HG03469 (cell line): Measurements from ENCODE around the gene NPIPB13.
"Not testable (repeated sequence)": the region's sequence is repeated elsewhere in the genome, so short reads cannot be mapped to it uniquely, and the experiment has no call there.

Experiments
- ATAC-seq: cut with Tn5 transposase; IDR thresholded peaks from one replicate; pipeline ENCODE4 v1.9.1; 2021; ENCODE audit warnings: mild to moderate bottlenecking, moderate library complexity, moderate number of reproducible peaks; ENCODE audit not compliant: unreplicated experiment

The NPIPB13 gene

GRCh38 chr16:30248379-30248778, at the start of gene NPIPB13:
Gene NPIPB13, minus strand, starts transcription at chr16:30248479. Its CDS starts 2,906 bp downstream, at chr16:30245573.
- ATAC-seq = not testable (repeated sequence)

GRCh38 chr16:30282357-30282756, 34.1 kb upstream of the NPIPB13 start:
- not testable (repeated sequence) for ATAC-seq

GRCh38 chr16:30278523-30278922, 30.2 kb upstream of the NPIPB13 start:
- not testable (repeated sequence) for ATAC-seq

GRCh38 chr16:30217082-30217481, 31.2 kb downstream of the NPIPB13 start:
- not testable (repeated sequence) for ATAC-seq

- ATAC-seq = not testable (repeated sequence)
Measured at GRCh38 chr16:30211414-30211813, 36.9 kb downstream of the NPIPB13 start.

DNA sequence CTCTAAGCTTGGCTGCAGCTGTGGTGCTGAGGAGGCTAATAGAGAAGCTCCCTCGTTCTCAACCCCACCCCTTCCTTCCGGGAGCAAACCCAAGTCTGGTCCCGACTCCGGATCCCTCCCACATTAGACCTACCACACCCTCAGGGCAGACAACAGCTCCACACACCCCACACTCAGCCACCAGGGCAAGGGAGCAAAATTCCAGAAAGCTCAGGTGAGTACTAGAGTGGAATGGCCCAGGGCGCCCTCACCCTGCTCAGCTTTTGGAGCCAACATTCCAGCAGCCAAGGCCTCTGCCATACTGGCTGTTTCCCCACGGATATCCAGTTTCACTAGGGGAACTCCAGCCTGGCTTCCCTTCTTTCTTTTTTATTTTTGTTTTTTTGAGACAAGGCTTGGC, 39.2 kb downstream of the NPIPB13 start:
- ATAC-seq = not testable (repeated sequence)

DNA sequence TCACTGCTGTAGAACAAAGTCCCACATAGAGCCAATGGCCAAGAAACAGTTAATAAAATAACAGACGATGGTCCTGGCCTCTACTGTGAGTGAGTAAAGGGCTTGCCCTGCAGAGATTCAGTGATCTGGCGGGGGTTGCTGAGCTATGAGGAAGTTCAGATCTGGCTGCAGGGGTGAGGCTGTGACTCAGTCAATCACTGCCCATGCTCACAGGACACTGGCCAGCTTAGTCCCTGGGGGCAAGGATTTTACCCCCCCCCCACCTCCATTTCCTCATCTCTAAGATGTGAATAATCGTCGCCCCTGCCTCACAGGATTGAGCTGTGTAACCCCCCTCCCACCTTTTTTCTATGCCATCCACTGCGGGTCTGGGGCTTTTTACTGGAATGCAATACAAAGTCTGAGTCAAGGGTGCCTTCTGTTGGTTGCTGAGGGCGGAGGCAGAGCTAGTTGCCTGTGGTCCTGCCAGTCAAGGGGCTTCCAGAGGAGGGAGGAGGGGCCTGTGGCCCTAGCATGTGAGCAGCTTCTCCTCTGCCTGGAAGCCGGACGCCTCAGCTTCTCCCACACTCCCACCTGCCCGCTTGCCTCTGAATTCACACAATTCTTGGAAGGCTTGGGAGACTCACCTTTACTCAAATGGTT, 41.1 kb downstream of the NPIPB13 start:
- not testable (repeated sequence) for ATAC-seq

GRCh38 chr16:30206252-30206651, 42.0 kb downstream of the NPIPB13 start:
- not testable (repeated sequence) for ATAC-seq

- not testable (repeated sequence) for ATAC-seq
Measured at GRCh38 chr16:30205541-30206236, 42.6 kb downstream of the NPIPB13 start.

DNA sequence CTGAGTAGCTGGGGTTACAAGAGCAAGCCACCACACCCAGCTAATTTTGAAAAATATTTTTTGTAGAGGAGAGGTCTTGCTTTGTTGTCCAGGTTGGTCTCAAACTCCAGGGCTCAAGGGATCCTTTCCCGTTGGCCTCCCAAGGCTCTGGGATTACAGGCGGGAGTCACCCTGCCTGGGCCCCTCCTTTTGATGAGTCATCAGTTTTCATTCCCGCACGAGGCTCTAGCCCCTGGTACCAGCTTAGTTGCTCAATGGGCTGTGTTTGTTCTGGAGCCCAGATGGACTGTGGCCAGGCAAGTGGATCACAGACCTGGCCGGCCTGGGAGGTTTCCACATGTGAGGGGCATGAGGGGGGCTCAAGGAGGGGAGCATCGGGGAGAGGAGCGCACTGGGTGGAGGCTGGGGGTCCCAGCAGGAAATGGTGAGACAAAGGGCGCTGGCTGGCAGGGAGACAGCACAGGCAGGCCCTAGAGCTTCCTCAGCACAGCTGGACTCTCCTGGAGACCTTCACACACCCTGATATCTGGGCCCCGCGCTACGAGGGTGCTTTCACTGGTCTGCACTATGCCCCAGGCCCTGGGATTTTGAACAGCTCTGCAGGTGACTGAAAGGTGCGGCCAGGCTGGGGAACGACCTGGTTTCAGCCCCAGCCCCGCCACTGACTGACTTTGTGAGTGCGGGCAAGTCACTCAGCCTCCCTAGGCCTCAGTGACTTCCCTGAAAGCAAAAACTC, 48.5 kb downstream of the NPIPB13 start:
- not testable (repeated sequence) for ATAC-seq

GRCh38 chr16:30199049-30199448, 49.2 kb downstream of the NPIPB13 start, which contains the start of gene SULT1A3:
Gene SULT1A3, plus strand, starts transcription at chr16:30199255. Its CDS starts 1,474 bp downstream, at chr16:30200729.
- not testable (repeated sequence) for ATAC-seq
